Psoas muscle (tissue), 8 donors: ENCODE measurements around the gene SF3B4. TPM values are rescaled to one million over a fixed set of nuclear protein-coding genes. Genes with fewer than 3 reads are reported as not detected.
"Not testable (repeated sequence)": the region's sequence is repeated elsewhere in the genome, so short reads cannot be mapped to it uniquely, and the experiment has no call there.

ENCODE experiments used
- ATAC-seq, 4 donors: fragments of 200-7000 bp; cut with Tn5 transposase; one replicate each; pipeline ENCODE4 v1.9.1; 2020; ENCODE audit warnings: moderate library complexity in 3 of 4, mild to moderate bottlenecking in 2 of 4
- DNase-seq, 2 donors: peaks; one replicate each; pipeline ENCODE4 v3.0.0-alpha.2; 2020
- H3K27ac ChIP-seq: fragments of 200-600 bp; one replicate; pipeline ENCODE4 v1.8.0; 2022
- H3K27me3 ChIP-seq, 3 donors: fragments of 200-600 bp in 1 of 3; one replicate each; pipeline versions ENCODE4 v1.6.1 to v1.8.0; 2013 to 2022; ENCODE audit warnings: low read length in 2 of 3, mild to moderate bottlenecking in 2 of 3, moderate library complexity in 1 of 3; ENCODE audit not compliant: insufficient read depth in 3 of 3
- H3K36me3 ChIP-seq, 2 donors: fragments of 200-600 bp in 1 of 2; one replicate each; pipeline versions ENCODE4 v1.6.1 to v1.8.0; 2013 to 2022; ENCODE audit warnings: low read depth in 1 of 2, mild to moderate bottlenecking in 1 of 2, moderate library complexity in 1 of 2; ENCODE audit not compliant: insufficient read depth in 1 of 2
- H3K4me1 ChIP-seq: fragments of 200-600 bp; one replicate; pipeline ENCODE4 v1.8.0; 2022
- H3K4me3 ChIP-seq: fragments of 200-600 bp; one replicate; pipeline ENCODE4 v1.8.0; 2022; ENCODE audit warnings: mild to moderate bottlenecking
- H3K9me3 ChIP-seq: fragments of 200-600 bp; one replicate; pipeline ENCODE4 v1.8.0; 2022
- CTCF ChIP-seq: fragments of 200-600 bp; IDR thresholded peaks from one replicate; pipeline ENCODE4 v1.8.0; 2022; ENCODE audit warnings: antibody characterized with exemption
- WGBS, 3 donors: extraction: QIAGEN DNeasy Blood & Tissue Kit; methylation state at CpG; one replicate each; pipeline versions ENCODE4 v1.1.6 to v1.1.7; 2013; 5-methylcytosine and 5-hydroxymethylcytosine counted together
- intact Hi-C, 2 donors: fragments of 100-400 bp; cut with DNase I; formaldehyde crosslinking; loops; one replicate each; pipeline versions ENCODE4 v1.11.0 to v1.14.2; 2022
- polyA plus RNA-seq, 3 donors: library from polyadenylated mRNA; stranded (reverse); fragments of 200-250 nt; gene quantifications; one replicate each; pipeline ENCODE4 v1.2.3, GENCODE V29; 2013
- total RNA-seq, 4 donors: library from RNA; stranded (reverse); fragmentation: NEBNext Ultra II Directional in 2 of 4; extraction: Animal tissue kit (Norgen Biotek cat#: 25700) in 2 of 4; gene quantifications; one replicate each; pipeline versions ENCODE4 v1.2.1 to v1.2.4, GENCODE V29; 2021 to 2023
- donor health status: healthy with polysubstance abuse.
- donor health status: DM: no; HTN: no; CAD: no; lungs with moderate emphysema.
- donor health status: Bipolar disorder and iron deficiency.
- donor health status: healthy.
- donor health status: DM: yes; HTN: yes; CAD: no.
- donor health status: DM: no; HTN: no; CAD: no.
- donor health status: DM: no; HTN: no; CAD: no.
- donor health status: DM: yes; HTN: yes; CAD: no.

Gene SF3B4
- total and polyA plus RNA-seq, 7 donors: 13.0 to 28.9 (median 20.6) TPM

GRCh38 chr1:149886396-149887195 lies 41.0 kb downstream of the SF3B4 start:
- Histone ChIP-seq H3K4me1 (peaks cover 19% of the 10 kb centered on the region), H3K36me3 (no peaks in the 10 kb centered on the region), H3K9me3 (no peaks in the 10 kb centered on the region), H3K27ac (peak overlapping the region; percentile 98), H3K27me3 (no peaks in the 10 kb centered on the region), H3K4me3 (peak overlapping the region; percentile 79)
- intact Hi-C loops: loop anchor here in 1 of 2 donors (10.0 kb wide), 1 partner anchor 168 kb away; no protein-coding TSS in a partner anchor
- no peak for TF ChIP-seq CTCF
- DNase-seq (peak; percentile 76 to 88), ATAC-seq (peak; percentile 80 to 84 (median 81))
- WGBS, 3 donors: 0% methylated on average over 62 of the region's 62 CpGs

- H3K27ac ChIP-seq: peak overlapping the region; percentile 98
- not testable (repeated sequence) for H3K9me3 ChIP-seq, H3K36me3 ChIP-seq, DNase-seq, H3K27me3 ChIP-seq
- peaks cover 19% of the 10 kb centered on the region for H3K4me1 ChIP-seq
- H3K4me3 ChIP-seq: peak overlapping the region; percentile 79
- intact Hi-C loops: loop anchor here in 1 of 2 donors (10.0 kb wide), 1 partner anchor 169 kb away; no protein-coding TSS in a partner anchor
- 0 to 1% (median 0%) methylated on average over 17 to 19 of the region's 19 CpGs for WGBS, 3 donors
- peak; percentile 2 to 27 (median 21) for ATAC-seq
Observed at GRCh38 chr1:149886121-149886395, 41.5 kb downstream of the SF3B4 start.

- WGBS, 3 donors: 0 to 1% (median 0%) methylated on average over 36 of the region's 36 CpGs
- H3K4me3 ChIP-seq: peak overlapping the region; percentile 79
- H3K9me3 ChIP-seq: no peaks in the 10 kb centered on the region
- peak; percentile 43 to 64 (median 53) for ATAC-seq
- H3K36me3 ChIP-seq: no peaks in the 10 kb centered on the region
- H3K27ac ChIP-seq: peak overlapping the region; percentile 98
- peaks cover 19% of the 10 kb centered on the region for H3K4me1 ChIP-seq
- DNase-seq: peak; percentile 88 to 94
- H3K27me3 ChIP-seq: no peaks in the 10 kb centered on the region
- TF ChIP-seq CTCF: no peak
- intact Hi-C loops: loop anchor here in 1 of 2 donors (10.0 kb wide), 1 partner anchor 169 kb away; no protein-coding TSS in a partner anchor
Observed at GRCh38 chr1:149885339-149886120, 42.1 kb downstream of the SF3B4 start.

GRCh38 chr1:149884433-149885338 lies 42.9 kb downstream of the SF3B4 start:
- Histone ChIP-seq H3K27ac (peak overlapping the region; percentile 98), H3K4me3 (peak overlapping the region; percentile 79), H3K4me1 (peaks cover 19% of the 10 kb centered on the region), H3K36me3 (no peaks in the 10 kb centered on the region), H3K9me3 (no peaks in the 10 kb centered on the region), H3K27me3 (no peaks in the 10 kb centered on the region)
- intact Hi-C loops: loop anchor here in 1 of 2 donors (10.0 kb wide), 1 partner anchor 170 kb away; no protein-coding TSS in a partner anchor
- WGBS, 3 donors: 8 to 10% (median 8%) methylated on average over 9 of the region's 9 CpGs
- ATAC-seq (no peak), DNase-seq (no peak)
- TF ChIP-seq CTCF: no peak
